Measurements from ENCODE around the gene RAB11FIP5.

The RAB11FIP5 gene

DNA sequence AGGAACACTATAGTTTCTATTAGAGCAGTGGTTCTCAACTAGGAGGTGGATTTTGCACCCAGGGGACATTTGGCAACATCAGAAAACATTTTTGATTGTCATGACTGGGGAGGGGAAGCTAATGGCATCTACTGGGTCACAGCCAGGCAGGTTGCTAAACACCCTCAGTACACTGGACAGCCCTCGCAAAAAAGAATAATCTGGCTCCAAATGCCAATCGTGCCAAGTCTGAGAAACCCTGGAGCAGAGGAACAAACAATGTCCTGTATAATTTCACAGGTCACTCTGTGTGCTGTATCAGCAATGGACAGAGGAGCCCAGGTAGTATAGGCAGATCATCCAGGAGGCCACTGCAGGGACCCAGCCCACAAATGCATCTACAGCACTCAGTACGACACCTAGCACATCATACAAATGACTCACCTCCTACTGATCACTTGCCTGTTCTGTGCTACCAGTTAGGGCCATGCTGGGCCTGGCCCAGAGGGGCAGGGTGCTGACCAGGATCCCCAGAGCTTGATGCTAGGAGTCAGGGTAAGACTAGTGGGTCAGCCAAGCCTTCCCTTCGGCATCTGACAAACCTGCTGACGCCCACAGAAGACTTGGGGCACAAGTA is 78.9 kb downstream of the RAB11FIP5 start:
- no peak for DNase-seq (ENCODE audit: low spot score)

DNA sequence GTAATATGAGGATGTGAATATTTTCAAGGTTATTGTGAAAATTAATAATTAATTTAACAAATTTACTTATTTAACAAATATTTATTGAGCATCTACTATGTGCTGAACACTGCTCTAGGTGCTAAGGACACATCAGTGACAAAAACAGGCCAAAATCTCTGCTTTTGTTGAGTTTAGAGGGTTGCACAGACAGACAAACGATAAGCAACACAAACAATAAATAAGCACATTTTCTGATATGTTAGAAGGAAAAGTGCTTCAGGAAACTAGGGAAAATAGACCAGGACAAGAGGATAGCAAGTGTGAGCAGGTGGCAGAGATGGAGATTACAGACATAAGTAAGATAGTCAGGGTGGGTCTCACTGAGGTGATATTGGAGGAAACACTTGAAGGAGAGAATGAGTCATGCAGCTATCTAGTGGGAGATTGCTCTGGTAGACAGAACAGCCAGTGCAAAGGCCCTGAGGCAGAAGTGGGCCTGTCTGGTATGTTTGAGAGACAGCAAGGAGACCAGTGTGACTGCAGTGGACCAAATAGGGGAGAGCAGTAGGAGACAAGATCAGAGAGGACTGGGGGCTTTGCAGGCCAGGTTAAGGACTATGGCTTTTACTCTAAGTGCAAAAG is 79.5 kb downstream of the RAB11FIP5 start:
- DNase-seq (ENCODE audit: low spot score): no peak

GRCh38 chr2:73032702-73033097 is 80.0 kb downstream of the RAB11FIP5 start:
- no peak for DNase-seq (ENCODE audit: low spot score)

- DNase-seq (ENCODE audit: low spot score): no peak
Observed at GRCh38 chr2:73031725-73032701, 80.7 kb downstream of the RAB11FIP5 start.

DNA sequence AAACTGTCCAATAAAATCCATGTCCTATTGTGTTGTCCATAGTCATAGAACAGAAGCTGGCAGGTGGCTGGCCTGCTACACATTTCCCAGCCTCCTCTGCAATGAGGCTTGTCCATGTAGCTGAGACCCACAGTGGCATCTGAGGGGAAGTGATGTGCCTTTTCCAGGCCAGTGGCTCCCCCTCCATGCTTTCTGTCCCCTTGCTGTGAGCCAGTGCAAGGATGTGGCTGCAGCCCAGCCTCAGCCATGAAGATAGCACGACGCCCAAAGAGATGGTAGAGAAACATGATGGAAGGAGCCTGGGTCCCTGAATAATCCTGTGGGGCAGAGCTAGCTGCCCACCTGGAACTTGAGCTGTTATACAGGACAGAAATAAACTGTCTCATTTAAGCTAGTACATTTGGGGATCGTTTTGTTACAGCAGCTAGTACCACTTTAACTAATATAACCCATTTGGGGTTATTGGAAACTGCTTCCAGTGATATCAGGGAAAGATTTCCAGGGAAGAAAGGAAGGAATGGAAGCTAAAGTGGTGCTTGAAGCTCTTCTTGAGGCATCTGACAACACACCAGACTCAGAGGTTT is 81.6 kb downstream of the RAB11FIP5 start:
- no peak for DNase-seq (ENCODE audit: low spot score)

GRCh38 chr2:73028841-73029240 is 83.9 kb downstream of the RAB11FIP5 start:
- DNase-seq (ENCODE audit: low spot score): peak; percentile 72

GRCh38 chr2:73027340-73027739 is 85.4 kb downstream of the RAB11FIP5 start:
- DNase-seq (ENCODE audit: low spot score): no peak

- no peak for DNase-seq (ENCODE audit: low spot score)
Observed at GRCh38 chr2:73023497-73023896, 89.3 kb downstream of the RAB11FIP5 start.

Data from hepatic stellate cell (primary cell).